HG02571 (cell line): ENCODE results near the gene SLC9A3.

Experiments
- ATAC-seq: cut with Tn5 transposase; IDR thresholded peaks from one replicate; pipeline ENCODE4 v1.9.1; 2021; ENCODE audit warnings: mild to moderate bottlenecking, moderate library complexity; ENCODE audit not compliant: unreplicated experiment

The SLC9A3 gene

DNA sequence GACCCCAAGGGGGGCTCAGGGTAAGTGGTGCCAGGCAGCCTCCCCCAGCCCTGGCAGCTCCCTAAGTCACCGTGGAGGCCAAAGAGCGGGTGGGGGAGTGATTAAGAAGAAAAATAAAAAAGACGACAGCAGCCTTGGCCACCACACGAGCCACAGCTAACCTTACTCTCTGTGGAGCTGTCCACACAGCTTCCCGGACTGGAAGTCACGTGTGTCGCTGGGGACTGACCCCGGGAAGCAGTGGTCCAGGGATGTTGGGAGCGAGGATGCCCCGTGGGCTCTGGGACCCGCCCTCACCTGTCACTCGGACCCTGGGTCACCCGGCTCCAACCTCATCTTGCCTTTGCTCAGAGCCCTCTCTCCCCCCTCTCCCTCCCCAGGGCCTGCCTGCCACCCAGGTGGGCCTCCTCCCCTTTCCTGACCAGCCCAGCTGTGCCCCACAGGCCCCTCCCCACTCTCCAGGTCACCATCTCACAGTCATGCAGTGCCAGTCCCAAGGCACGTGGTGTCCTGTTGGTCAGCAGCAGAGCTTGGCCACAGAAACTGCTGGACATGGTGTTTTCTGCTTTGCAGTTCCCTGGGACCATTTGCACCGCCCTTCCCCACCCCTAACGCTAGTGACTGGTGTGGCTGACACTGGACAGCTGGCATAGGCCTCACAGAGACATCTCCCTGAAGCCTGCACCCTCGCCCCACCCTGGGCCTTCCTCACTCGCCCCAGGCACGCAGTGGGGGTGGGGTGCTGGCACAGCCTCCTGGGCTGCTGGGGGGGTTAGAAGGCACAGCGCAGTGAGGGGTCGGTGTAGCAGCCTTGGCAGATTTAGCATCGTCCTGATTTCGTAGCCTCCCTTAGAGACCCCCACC lies 91.1 kb downstream of the SLC9A3 start:
- no peak for ATAC-seq

DNA sequence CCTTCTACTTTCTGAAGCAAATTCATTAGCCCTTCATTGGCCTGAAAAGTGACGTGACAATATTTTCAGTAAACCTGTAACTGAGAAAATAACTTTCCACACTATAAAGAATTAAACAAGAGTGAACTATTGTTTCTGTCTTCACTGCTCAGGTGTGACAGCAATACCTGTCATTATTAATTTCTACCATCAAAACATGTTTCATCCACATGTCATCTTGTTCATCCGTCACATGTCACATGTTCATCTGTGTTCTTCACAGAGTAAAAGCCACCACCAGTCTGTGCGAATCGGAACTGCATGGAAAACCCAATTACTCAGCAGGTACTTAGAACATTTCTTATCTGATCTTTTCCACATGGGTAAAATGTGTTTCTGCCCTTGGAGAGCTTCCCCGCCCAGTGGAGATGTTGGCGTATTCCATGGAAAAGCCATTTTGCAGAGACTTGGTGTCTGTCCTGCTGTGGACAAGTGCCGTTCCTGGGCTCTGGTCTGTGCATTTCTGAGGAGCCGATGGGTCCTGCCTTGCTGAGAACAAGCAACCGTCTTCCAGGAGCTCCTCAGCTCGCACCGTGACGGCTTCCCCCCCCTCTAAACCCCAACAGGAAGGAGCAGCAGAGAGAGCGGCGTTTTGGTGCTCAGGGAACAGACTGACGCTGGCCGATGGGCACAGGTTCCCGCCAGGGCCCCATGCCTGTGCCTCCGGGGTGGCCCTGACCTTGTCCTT lies 91.9 kb downstream of the SLC9A3 start:
- no peak for ATAC-seq

DNA sequence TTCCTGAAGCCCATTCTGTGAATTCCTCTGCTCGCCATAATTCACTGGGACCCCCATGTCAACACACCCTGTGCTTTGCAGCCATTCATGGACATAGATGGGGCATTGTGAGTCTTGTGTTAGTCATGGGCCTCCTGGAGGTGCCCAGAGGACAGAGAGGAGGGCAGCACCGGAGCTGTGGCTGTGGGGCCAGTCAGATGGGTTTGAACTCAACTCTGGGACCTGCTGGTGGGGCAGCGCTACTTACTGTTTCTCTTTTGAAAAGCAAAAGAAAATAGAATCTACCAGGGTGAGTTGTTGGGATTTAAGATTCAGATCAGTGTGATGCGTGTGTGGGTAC lies 92.6 kb downstream of the SLC9A3 start:
- no peak for ATAC-seq

DNA sequence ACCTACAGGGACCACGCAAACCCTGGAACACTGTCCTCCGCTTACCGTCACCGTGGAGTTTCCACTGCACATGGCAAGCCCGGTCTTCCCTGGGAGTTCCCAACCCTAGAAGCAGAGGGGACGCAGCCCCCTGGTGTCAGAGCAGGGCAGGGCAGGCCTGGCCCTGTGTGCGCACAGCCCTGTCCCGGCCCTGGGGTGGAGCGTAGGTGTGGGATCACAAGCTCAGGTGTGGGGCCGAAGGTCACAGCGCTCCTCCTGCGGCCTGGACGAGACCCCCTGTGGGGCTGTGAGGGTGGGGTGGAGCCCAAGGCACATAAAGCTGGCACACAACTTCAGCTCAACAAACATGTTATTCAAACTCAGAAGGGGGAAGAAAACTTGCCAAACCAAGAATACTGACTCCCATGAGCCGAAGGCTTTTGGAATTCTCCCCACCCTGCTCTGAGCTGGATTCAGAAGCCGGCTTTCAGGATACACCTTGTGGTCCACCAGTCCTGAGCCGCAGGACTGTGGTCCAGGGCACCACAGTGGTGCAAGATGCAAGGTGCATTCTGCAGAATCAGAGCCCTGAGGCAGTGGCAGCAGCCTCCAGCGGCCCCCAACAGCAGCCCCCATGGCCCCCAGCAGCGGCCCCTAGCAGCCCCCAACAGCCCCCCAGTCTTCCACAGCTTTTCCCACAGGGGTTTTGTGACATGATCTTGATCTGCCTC lies 93.1 kb downstream of the SLC9A3 start:
- ATAC-seq = peak; percentile 61

DNA sequence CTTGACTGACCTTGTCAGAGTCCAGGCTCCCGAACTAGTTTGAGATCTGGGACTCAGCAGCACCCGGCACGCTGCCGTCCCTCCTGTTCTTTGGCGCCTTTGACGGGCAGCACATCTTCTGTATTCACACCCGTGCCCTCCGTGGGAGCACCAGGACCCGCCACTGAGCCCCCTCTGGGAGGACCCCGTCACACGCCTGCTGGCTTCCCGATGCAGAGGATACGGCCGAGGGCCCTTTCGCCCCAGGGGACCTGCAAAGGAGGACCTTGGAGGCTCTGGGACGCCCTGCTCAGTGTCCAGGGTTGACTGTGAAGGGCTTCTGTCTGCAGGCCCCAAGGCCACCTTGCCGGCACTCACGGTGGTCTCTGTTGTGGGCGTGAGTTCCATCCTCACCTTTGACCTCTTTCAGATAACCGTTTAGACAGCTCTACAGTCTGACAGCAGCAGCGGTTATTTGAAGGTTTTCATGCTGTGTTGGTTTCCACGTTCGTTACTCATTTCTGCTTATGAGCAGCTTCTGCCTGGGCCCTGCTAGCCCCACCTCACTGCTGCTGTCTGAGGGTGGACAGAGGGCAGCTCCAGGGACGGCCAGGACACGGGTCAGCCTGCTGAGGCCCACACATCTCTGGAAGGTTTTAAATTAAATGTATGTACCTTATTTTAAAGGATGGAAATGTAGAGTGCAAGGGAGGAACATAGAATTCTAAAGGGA lies 93.9 kb downstream of the SLC9A3 start:
- ATAC-seq = no peak

DNA sequence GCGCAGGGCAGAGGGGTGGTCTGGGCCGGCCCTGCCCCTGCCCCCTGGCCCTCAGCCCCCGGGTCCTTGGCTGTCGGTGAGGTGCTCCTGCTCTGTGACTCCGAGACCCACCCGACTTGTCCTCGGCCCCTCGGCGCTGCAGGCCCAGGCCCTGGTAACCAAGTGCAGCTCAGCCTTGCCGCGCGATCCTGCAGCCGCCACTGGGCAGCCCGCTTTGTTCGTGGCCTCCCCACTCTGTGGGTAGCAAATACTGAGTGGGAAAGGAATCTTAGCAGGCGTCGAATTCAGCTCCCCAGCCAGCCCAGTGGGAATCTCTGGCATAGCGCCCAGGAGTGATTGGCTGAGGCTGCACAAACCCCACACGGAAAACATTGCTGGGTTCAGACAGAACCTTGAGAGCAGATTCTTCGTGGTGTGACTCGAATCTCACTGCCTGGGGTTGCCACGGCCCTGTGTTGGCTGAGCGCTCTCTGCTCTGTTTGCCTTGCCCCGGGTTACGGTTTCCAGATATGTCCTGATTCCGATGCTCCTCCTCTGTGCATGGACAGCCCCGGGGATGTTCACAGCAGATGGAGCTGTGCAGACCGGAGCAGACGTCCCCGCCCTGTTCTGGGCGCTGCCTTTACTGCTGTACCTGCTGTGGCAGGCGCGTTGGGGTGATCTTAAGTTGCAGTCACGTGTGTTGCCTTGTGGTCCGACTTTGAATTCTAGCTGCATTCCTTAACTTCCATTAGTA lies 94.6 kb downstream of the SLC9A3 start:
- no peak for ATAC-seq

DNA sequence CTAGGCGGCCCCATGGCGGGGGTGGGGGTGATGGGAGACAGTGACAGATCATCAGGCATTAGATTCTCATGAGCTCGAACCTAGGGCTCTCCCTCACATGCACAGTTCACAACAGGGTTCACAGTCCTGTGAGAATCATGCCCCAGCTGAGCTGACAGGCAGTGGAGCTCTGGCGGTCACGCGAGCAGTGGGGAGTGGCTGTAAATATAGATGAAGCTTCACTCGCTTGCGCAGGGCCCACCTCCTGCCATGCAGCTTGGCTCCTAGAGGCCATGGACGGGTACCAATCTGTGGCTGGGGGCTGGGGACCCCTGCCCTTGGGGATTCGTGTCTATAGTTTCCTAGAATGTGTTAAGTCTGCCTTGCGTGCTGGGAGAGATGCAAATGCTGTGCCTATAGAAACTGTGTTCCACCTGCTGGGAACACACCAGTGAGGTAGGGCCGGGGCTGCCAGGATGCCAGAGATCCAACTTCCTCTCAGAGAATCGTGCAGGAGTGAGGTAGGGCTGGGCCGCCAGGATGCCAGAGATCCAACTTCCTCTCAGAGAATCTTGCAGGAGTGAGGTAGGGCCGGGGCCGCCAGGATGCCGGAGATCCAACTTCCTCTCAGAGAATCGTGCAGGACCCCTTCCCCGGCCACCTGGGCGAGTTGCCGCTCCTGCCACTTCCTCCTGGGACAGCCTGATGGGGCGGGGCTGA lies 95.3 kb downstream of the SLC9A3 start:
- ATAC-seq = no peak

DNA sequence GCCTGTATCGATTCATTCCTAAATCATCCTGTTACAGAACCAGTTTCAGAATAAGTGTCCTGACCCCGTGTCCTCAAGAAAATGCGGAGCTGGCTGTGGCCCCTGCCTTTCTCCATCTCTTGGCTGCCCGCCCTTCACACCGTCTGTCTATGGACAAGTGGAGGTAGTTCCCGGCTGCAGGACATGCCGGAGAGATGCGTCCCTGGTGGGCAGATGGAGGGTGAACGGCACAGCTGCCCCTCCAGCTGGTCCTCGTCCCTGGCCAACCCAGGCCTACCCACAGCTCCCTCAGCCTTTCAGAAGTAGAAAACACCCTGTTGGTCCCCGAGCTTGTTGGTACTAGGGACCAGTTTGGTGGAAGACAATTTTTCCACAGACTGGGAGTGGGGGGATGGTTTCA lies 96.0 kb downstream of the SLC9A3 start:
- no peak for ATAC-seq

DNA sequence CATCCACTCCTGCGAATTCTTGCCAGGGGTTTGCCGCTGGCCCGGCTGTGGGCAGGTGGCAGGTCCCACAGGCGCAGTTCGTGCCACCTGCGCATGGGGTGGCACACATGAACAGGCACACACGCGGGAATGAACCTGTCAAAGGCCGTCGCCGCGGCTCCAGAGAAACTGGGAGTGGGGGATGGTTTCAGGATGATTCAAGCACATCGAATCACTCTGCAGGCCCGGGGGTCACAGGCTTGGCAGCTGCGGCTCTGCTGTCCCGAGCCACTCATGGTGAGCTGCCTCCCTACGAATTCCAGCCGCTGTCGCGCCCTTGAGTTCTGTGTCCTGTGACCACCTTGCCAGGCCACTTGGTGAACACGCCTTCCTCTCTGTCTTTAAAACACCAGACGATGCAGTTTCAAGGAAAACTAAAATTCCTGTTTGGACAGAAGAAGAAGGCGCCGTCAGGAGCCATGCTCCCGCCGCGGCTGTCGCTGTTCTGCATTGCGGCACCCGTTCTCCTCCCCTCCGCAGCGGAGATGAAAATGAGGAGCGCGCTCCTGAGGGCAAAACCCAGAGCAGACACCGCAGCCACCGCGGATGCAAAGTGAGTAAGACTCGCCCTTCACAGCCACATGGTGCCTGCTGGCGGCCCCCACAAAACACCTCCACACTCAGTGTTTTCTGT lies 96.7 kb downstream of the SLC9A3 start:
- no peak for ATAC-seq

DNA sequence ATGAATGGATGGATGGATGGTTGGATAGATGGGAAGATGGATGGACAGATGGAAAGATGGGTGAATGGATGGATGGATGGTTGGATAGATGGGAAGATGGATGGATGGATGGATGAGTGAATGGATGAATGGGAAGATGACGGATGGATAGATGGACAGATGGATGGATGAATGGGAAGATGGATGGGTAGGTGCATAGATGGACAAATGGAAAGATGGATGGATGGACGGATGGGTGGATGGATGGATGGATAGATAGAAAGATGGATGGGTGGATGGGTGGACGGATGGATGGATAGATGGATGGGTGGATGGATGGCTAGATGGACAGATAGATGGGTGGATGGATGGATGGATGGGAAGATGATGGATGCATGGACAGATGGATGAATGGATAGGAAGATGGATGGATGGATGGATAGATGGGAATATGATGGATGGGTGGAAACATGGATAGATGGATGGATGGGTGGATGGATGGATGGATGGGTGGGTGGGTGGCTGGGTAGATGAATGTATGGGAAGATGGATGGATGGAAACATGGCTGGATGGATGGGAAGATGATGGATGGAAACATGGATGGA lies 97.8 kb downstream of the SLC9A3 start:
- ATAC-seq = no peak

DNA sequence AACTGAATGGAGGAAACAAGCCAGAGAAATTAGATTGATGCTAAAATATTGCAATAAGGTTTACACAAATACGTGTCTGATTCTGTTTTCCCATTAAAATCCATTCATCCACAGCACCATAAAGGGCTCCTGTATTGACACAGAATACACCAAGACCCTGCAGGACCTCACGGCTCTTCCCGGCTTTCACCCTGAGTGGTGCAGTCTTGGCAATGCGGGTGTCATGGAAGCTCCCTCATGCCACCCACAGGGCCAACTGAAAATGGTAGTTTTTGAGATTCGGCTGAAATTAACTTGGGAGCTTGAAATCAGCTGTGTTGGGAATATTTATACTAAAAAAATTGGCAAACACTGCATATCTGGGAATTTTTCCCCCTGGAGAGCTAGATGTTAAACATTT lies 98.5 kb downstream of the SLC9A3 start:
- ATAC-seq = no peak

DNA sequence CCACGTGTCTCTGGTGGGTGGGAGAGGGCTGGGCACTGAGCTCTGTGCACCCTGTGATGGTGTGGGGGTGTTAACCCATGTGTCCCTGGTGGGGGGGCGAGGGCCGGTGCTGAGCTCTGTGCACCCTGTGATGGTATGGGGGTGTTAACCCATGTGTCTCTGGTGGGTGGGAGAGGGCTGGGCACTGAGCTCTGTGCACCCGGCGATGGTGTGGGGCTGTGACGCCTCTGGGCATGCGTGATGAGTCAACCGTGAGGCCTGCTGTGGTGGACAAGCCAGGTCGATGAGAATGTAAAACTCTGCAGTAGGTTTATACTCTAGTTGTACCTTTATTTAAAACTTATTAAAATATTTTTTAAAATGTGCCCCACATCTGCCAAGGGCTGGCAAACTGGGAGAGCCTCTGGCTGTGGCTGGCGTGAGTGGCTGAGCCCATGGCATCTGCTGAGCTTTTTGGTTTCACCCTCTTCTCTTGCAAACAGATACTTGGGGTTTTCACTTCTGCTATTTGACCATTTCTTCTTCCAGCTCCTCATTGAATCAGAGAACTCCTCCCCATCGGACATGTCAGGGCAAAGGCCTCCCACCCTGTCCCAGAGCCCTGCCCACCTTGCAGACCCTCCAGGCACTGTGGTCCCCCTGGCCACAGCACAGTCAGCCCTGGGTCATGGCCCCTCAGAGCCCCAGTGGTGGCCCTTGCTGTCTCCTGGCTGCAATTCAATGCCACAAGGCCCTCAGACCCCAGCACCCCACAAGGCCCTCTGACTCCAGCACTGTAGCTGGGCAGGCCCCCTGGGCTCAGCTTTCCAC lies 99.7 kb downstream of the SLC9A3 start:
- ATAC-seq = peak; percentile 79

DNA sequence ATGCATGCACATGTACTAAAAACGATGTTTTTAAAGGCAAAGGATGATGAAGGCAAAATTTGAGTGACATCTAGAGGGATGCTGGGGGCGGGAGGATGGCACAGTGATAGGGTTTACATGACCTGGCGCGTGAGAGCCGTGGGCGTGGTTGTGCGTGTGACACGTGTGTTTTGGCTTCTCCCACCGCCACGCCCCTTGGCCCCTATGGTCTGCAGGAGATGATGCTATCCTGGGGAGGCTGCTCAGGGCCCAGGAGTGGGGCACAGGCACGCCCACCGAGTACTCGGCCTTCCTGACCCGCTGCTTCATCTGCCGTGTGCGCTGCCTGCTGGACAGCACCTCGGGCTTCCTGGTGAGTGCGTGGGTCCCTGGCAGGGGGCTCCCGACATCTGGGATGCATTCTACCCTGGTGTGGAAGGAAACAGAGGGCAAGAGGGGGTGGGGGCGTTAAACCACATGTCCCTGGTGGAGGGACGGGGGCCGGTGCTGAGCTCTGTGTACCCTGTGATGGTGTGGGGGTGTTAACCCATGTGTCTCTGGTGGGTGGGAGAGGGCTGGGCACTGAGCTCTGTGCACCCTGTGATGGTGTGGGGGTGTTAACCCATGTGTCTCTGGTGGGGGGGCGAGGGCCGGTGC lies 100.5 kb downstream of the SLC9A3 start:
- ATAC-seq = no peak

DNA sequence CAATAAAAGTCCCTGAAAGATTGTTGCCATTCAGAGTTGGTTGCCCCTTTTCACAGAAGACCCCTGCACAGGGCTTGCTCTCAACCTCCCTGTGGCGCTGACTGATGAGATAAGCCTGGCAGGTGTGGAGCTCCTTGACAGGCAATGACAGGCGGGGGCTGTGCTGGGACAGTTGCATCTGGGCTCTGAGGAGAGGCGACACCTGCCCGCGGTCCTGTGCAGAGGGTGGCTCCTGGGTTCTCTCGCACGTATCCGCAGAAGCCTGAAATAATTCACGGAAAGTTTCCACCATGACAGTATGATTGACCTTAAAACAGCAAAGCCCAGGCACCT lies 101.0 kb downstream of the SLC9A3 start:
- ATAC-seq = no peak

DNA sequence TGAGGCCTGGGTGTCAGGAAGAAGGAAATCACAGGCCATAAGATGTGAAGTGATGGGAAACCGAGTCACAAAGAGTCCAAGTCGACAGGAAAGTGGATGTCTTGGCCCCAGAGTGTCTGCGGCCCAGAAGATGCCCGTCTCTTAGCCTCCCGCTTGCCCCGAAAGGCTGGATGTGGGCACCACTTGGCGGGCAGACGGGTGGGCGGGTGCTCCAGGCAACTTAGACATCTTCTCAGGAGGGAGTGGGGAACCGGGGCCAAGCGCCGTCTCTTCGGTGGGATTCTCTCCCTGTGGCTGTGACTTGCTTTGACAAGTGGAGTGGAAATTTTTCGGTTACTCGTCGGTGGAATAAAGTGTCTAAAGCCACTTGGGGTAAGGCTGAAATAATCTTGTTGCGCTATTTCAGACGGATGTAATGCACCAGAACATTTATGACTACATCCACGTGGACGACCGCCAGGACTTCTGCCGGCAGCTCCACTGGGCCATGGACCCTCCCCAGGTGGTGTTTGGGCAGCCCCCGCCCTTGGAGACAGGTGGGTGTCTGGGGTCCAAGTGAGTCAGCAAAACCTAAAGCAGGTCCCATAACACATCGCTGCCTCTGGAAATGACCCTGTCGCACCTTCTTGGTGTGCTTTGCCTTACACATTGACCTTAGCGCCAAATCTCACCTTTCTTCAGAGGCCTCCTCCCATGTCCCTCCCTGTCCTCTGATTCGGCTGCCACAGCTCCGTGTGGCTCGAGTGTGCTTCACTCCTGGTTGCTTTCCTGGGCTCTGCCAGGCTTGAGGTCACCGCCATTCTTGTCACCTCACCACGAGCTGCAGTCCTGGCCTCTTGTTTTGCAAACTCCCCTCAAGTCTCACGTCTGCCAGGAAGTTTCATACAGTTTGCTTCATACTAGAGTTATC lies 101.7 kb downstream of the SLC9A3 start:
- no peak for ATAC-seq

DNA sequence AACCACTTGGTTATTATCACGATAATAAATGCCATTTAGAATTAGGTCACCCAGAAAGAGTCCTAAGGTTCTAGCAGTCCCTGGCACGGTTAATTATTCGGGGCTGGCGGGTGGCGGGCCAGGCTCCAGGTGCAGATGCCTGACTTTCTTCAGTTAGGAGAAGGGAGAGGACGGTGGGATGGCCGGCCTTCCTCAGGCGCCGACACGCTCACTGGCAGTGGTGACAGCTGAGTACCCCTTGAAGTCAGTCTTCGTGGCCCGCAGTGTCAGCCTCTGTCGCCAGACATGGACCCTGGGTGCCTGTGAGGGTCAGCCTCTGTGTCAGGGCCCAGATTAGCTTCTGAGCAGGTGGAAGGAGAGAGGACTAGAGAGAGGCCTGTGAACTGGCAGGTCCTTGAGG lies 102.3 kb downstream of the SLC9A3 start:
- ATAC-seq = no peak
